T-helper 2 cell treated with Interferon-gamma antibody and Interleukin-4, amounts not matched to agents 100 ng/mL and 5 ng/mL, for 36 hours (primary cell): ENCODE results near the gene GFOD2. TPM values are rescaled to one million over a fixed set of nuclear protein-coding genes. Genes with fewer than 3 reads are reported as not detected.
"Not testable (repeated sequence)": the region's sequence is repeated elsewhere in the genome, so short reads cannot be mapped to it uniquely, and the experiment has no call there.

Source experiments
- intact Hi-C: fragments of 100-400 bp; cut with micrococcal nuclease; formaldehyde crosslinking; loops from one replicate; pipeline ENCODE4 v1.15.1; 2023
- total RNA-seq: library from RNA; stranded (reverse); gene quantifications from 2 replicates; pipeline ENCODE4 v1.2.3, GENCODE V29; 2022

The GFOD2 gene
- total RNA-seq, 1 donor from 2014 or later = 14.2 TPM

- intact Hi-C loops = no loop called here
These were observed 11.9 kb downstream of the GFOD2 start for GRCh38 chr16:67707210-67707609.

- intact Hi-C loops = no loop called here
These were observed 15.0 kb downstream of the GFOD2 start for GRCh38 chr16:67704110-67704509.

GRCh38 chr16:67703626-67704025, 15.5 kb downstream of the GFOD2 start:
- intact Hi-C loops = no loop called here

- intact Hi-C loops = no loop called here
These were observed 17.0 kb downstream of the GFOD2 start for GRCh38 chr16:67702130-67702529.

GRCh38 chr16:67701420-67701819, 17.7 kb downstream of the GFOD2 start:
- intact Hi-C loops = no loop called here

GRCh38 chr16:67699265-67699664, 19.9 kb downstream of the GFOD2 start:
- intact Hi-C loops = no loop called here

- intact Hi-C loops = no loop called here
These were observed 21.5 kb downstream of the GFOD2 start for GRCh38 chr16:67697422-67698185.

- intact Hi-C loops = no loop called here
These were observed 24.5 kb downstream of the GFOD2 start for GRCh38 chr16:67694611-67695010.

GRCh38 chr16:67693517-67694285, 25.4 kb downstream of the GFOD2 start:
- intact Hi-C loops = not testable (repeated sequence)

- intact Hi-C loops = no loop called here
These were observed 33.6 kb downstream of the GFOD2 start for GRCh38 chr16:67685388-67686112.

- intact Hi-C loops = no loop called here
These were observed 35.3 kb downstream of the GFOD2 start for GRCh38 chr16:67683767-67684166.

- intact Hi-C loops = no loop called here
These were observed 38.9 kb downstream of the GFOD2 start for GRCh38 chr16:67679935-67680897.

- intact Hi-C loops = no loop called here
These were observed 40.6 kb downstream of the GFOD2 start for GRCh38 chr16:67678354-67679023.

- intact Hi-C loops = no loop called here
These were observed 41.4 kb downstream of the GFOD2 start for GRCh38 chr16:67677712-67678111.

GRCh38 chr16:67676939-67677338, 42.2 kb downstream of the GFOD2 start:
- intact Hi-C loops = no loop called here

- intact Hi-C loops = no loop called here
These were observed 42.6 kb downstream of the GFOD2 start for GRCh38 chr16:67676516-67676915.

GRCh38 chr16:67675999-67676398, 43.1 kb downstream of the GFOD2 start:
- intact Hi-C loops = no loop called here

GRCh38 chr16:67675579-67675935, 43.6 kb downstream of the GFOD2 start:
- intact Hi-C loops = no loop called here

GRCh38 chr16:67674851-67675578, 44.1 kb downstream of the GFOD2 start:
- intact Hi-C loops = no loop called here
